Pancreas (tissue), 10 donors: ENCODE results near the gene SPTBN2. TPM values are rescaled to one million over a fixed set of nuclear protein-coding genes. Genes with fewer than 3 reads are reported as not detected.

Experiments
- ATAC-seq, 4 donors: fragments of 200-7000 bp; cut with Tn5 transposase; one replicate each; pipeline versions ENCODE4 v1.8.0 to v1.9.1; 2020; ENCODE audit warnings: mild to moderate bottlenecking in 4 of 4, moderate library complexity in 4 of 4
- DNase-seq, 6 donors: peaks; one replicate each; pipeline ENCODE4 v3.0.0-alpha.2; 2020
- FAIRE-seq: peaks from 2 replicates; lab custom pipeline; 2012; peaks lifted over from hg19 to GRCh38; lab: Jason Lieb, UNC
- H3K27ac ChIP-seq, 4 donors: fragments of 200-600 bp; sonication (generic); 1 replicate in 3 of 4; 2 replicates in 1 of 4; pipeline versions ENCODE4 v1.5.0 to v1.8.0; 2020
- H3K27me3 ChIP-seq, 4 donors: fragments of 200-600 bp; one replicate each; pipeline ENCODE4 v1.8.0; 2021
- H3K36me3 ChIP-seq, 3 donors: fragments of 200-600 bp; sonication (generic) in 1 of 3; one replicate each; pipeline versions ENCODE4 v1.5.0 to v1.8.0; 2020 to 2021
- H3K4me1 ChIP-seq, 3 donors: fragments of 200-600 bp; one replicate each; pipeline ENCODE4 v1.8.0; 2021
- H3K4me3 ChIP-seq, 4 donors: fragments of 200-600 bp; sonication (generic) in 2 of 4; one replicate each; pipeline versions ENCODE4 v1.5.0 to v1.8.0; 2020 to 2021
- H3K9me3 ChIP-seq, 4 donors: fragments of 200-600 bp; one replicate each; pipeline ENCODE4 v1.8.0; 2021
- CTCF ChIP-seq, 4 donors: fragments of 200-600 bp; sonication (generic) in 3 of 4; IDR thresholded peaks; one replicate each; pipeline versions ENCODE4 v1.5.0 to v1.8.0; 2021; ENCODE audit warnings: antibody characterized with exemption in 4 of 4
- WGBS, 2 donors: extraction: QIAGEN DNeasy Blood & Tissue Kit; methylation state at CpG; one replicate each; pipeline ENCODE4 v1.1.7; 2013; 5-methylcytosine and 5-hydroxymethylcytosine counted together
- intact Hi-C, 3 donors: fragments of 100-400 bp; cut with DNase I; formaldehyde crosslinking; loops; one replicate each; pipeline versions ENCODE4 v1.11.1 to v1.14.2; 2022
- polyA plus RNA-seq, 2 donors: library from polyadenylated mRNA; stranded (reverse); fragments of 200-250 nt; gene quantifications; one replicate each; pipeline ENCODE4 v1.2.3, GENCODE V29; 2013
- total RNA-seq, 6 donors: library from RNA; stranded (reverse); fragmentation: NEBNext Ultra II Directional in 4 of 6; extraction: Animal tissue kit (Norgen Biotek cat#: 25700) in 4 of 6; gene quantifications; one replicate each; pipeline versions ENCODE4 v1.2.1 to v1.2.4, GENCODE V29; 2021 to 2023
- donor health status: healthy with polysubstance abuse.
- donor health status: DM: no; HTN: no; CAD: no; lungs with moderate emphysema.
- donor health status: DM: no; HTN: no; CAD: no.
- donor health status: control.
- donor health status: control.
- donor health status: Bipolar disorder and iron deficiency.
- donor health status: DM: yes; HTN: yes; CAD: no.
- donor health status: DM: no; HTN: no; CAD: no.
- donor health status: DM: no; HTN: no; CAD: no.
- donor health status: DM: yes; HTN: yes; CAD: no.

The SPTBN2 gene
- total and polyA plus RNA-seq, 8 donors: 17.8 to 59.8 (median 38.7) TPM

GRCh38 chr11:66718320-66718971 lies 10.6 kb downstream of the SPTBN2 start:
- Histone ChIP-seq H3K36me3 (peaks cover 0 to 16% (median 0%) of the 10 kb centered on the region in 3 donors), H3K27me3 (no peaks in the 10 kb centered on the region), H3K27ac (peak overlapping the region; percentile 40 to 80 (median 72)), H3K9me3 (no peaks in the 10 kb centered on the region), H3K4me1 (peaks cover 17 to 21% (median 19%) of the 10 kb centered on the region in 3 donors), H3K4me3 (peak overlapping the region; percentile 18 to 49 (median 38))
- peak; percentile 73 to 83 (median 79) for ATAC-seq
- peak in 2 of 4 donors; percentile 8 to 13 for TF ChIP-seq CTCF (IDR thresholded peaks at IDR 0.05)
- FAIRE-seq: no peak
- peak; percentile 72 to 89 (median 78) for DNase-seq
- WGBS, 2 donors: 8 to 20% methylated on average over 25 to 26 of the region's 26 CpGs
- intact Hi-C loops: no loop called here

- FAIRE-seq (no peak), DNase-seq (peak in 3 of 6 donors; percentile 40 to 77 (median 66)), ATAC-seq (peak; percentile 5 to 11 (median 7))
- Histone ChIP-seq H3K4me3 (peak overlapping the region; percentile 18 to 49 (median 38)), H3K36me3 (peaks cover 0 to 18% (median 0%) of the 10 kb centered on the region in 3 donors), H3K4me1 (peaks cover 17 to 19% (median 19%) of the 10 kb centered on the region in 3 donors), H3K27ac (peak overlapping the region; percentile 40 to 80 (median 72)), H3K9me3 (no peaks in the 10 kb centered on the region), H3K27me3 (no peaks in the 10 kb centered on the region)
- intact Hi-C loops: no loop called here
- no peak for TF ChIP-seq CTCF (IDR thresholded peaks at IDR 0.05)
- 37 to 38% methylated on average over 14 of the region's 14 CpGs for WGBS, 2 donors
These were observed 11.1 kb downstream of the SPTBN2 start for GRCh38 chr11:66717925-66718319.

GRCh38 chr11:66716996-66717395 lies 12.0 kb downstream of the SPTBN2 start:
- Histone ChIP-seq H3K27me3 (no peaks in the 10 kb centered on the region), H3K9me3 (no peaks in the 10 kb centered on the region), H3K4me1 (peaks cover 17 to 19% (median 19%) of the 10 kb centered on the region in 3 donors), H3K4me3 (peak overlapping the region in 2 of 4 donors; percentile 38 to 49), H3K36me3 (peaks cover 0 to 18% (median 0%) of the 10 kb centered on the region in 3 donors), H3K27ac (no peak overlapping the region)
- intact Hi-C loops: no loop called here
- 68 to 82% methylated on average over 3 of the region's 3 CpGs for WGBS, 2 donors
- DNase-seq (no peak), ATAC-seq (no peak), FAIRE-seq (no peak)
- TF ChIP-seq CTCF (IDR thresholded peaks at IDR 0.05): no peak

- 88 to 94% methylated on average over 19 of the region's 19 CpGs for WGBS, 2 donors
- intact Hi-C loops: no loop called here
- ATAC-seq (no peak), FAIRE-seq (no peak), DNase-seq (peak in 2 of 6 donors; percentile 31 to 42)
- no peak for TF ChIP-seq CTCF (IDR thresholded peaks at IDR 0.05)
- Histone ChIP-seq H3K27ac (no peak overlapping the region), H3K36me3 (peaks cover 0 to 26% (median 0%) of the 10 kb centered on the region in 3 donors), H3K4me1 (peaks cover 9 to 16% (median 15%) of the 10 kb centered on the region in 3 donors), H3K27me3 (no peaks in the 10 kb centered on the region), H3K4me3 (no peak overlapping the region), H3K9me3 (no peaks in the 10 kb centered on the region)
These were observed 13.5 kb downstream of the SPTBN2 start for GRCh38 chr11:66715346-66716085.
